OCI-LY1 (cell line): ENCODE results near the gene SHISAL2A.

Source experiments
- H2AFZ ChIP-seq: fragments of 200-600 bp; sonication (generic), shearing (Covaris generic); 2 replicates; pipeline ENCODE4 v1.6.0; 2014; ENCODE audit warnings: antibody characterized with exemption, mild to moderate bottlenecking, low read length
- H3F3A ChIP-seq: fragments of 200-600 bp; sonication (generic), shearing (Covaris generic); 2 replicates; pipeline ENCODE4 v1.6.0; 2014; ENCODE audit warnings: mild to moderate bottlenecking, antibody characterized with exemption, low read length, moderate library complexity; ENCODE audit not compliant: insufficient read depth
- H3K27ac ChIP-seq: fragments of 200-600 bp; sonication (generic); 2 replicates; pipeline ENCODE4 v1.5.1; 2014; ENCODE audit warnings: low read length, mixed run types, mild to moderate bottlenecking, low read depth; ENCODE audit not compliant: poor library complexity, severe bottlenecking
- H3K27me3 ChIP-seq: fragments of 200-600 bp; sonication (generic); 2 replicates; pipeline ENCODE4 v1.6.0; 2014; ENCODE audit warnings: antibody characterized with exemption, mild to moderate bottlenecking, low read length, moderate library complexity; ENCODE audit not compliant: insufficient read depth
- H3K36me3 ChIP-seq: fragments of 200-600 bp; sonication (generic); 2 replicates; pipeline ENCODE4 v1.6.1; 2014; ENCODE audit warnings: mild to moderate bottlenecking, antibody characterized with exemption, low read length, moderate library complexity, mixed read lengths; ENCODE audit not compliant: insufficient read depth
- H3K4me1 ChIP-seq: fragments of 200-600 bp; sonication (generic); 2 replicates; pipeline ENCODE4 v1.5.1; 2014; ENCODE audit warnings: mild to moderate bottlenecking, low read length, moderate library complexity; ENCODE audit not compliant: insufficient read depth, severe bottlenecking
- H3K4me2 ChIP-seq: fragments of 200-600 bp; sonication (generic), shearing (Covaris generic); 2 replicates; pipeline ENCODE4 v1.6.1; 2014; ENCODE audit warnings: low read length
- H3K4me3 ChIP-seq: fragments of 200-600 bp; sonication (generic); 2 replicates; pipeline ENCODE4 v1.5.1; 2014; ENCODE audit warnings: low read length, low read depth, mild to moderate bottlenecking, mixed read lengths; ENCODE audit not compliant: poor library complexity, severe bottlenecking
- H3K79me2 ChIP-seq: fragments of 200-600 bp; shearing (Covaris generic); 2 replicates; pipeline ENCODE4 v1.6.1; 2016; ENCODE audit warnings: mixed run types, low read length, mixed read lengths; ENCODE audit not compliant: insufficient read depth
- H3K9ac ChIP-seq: fragments of 200-600 bp; sonication (generic), shearing (Covaris generic); 2 replicates; pipeline ENCODE4 v1.6.1; 2014; ENCODE audit warnings: mild to moderate bottlenecking, low read length, mixed read lengths
- H3K9me2 ChIP-seq: fragments of 200-600 bp; sonication (generic), shearing (Covaris generic); 2 replicates; pipeline ENCODE4 v1.6.1; 2014; ENCODE audit warnings: low read depth, mild to moderate bottlenecking, low read length, mixed read lengths
- H3K9me3 ChIP-seq: fragments of 200-600 bp; shearing (Covaris generic); 2 replicates; pipeline ENCODE4 v1.6.1; 2014; ENCODE audit warnings: low read length, mixed read lengths
- H4K20me1 ChIP-seq: fragments of 200-600 bp; sonication (generic), shearing (Covaris generic); 2 replicates; pipeline ENCODE4 v1.6.0; 2016; ENCODE audit warnings: mild to moderate bottlenecking, low read length; ENCODE audit not compliant: insufficient read depth
- EZH2 ChIP-seq: fragments of 200-600 bp; sonication (generic), shearing (Covaris generic); IDR thresholded peaks from 2 replicates; pipeline ENCODE4 v1.8.0; 2017; ENCODE audit warnings: borderline replicate concordance, mixed run types, mild to moderate bottlenecking, antibody characterized with exemption, low read length, moderate library complexity, mixed read lengths
- TF ChIP-seq, protein P1 (sequence below): fragments of 200-600 bp; sonication (generic), shearing (Covaris generic); IDR thresholded peaks from 2 replicates; pipeline ENCODE4 v1.5.1; 2017; ENCODE audit warnings: mild to moderate bottlenecking, antibody characterized with exemption, low read length, moderate library complexity, mixed read lengths

SHISAL2A gene

DNA sequence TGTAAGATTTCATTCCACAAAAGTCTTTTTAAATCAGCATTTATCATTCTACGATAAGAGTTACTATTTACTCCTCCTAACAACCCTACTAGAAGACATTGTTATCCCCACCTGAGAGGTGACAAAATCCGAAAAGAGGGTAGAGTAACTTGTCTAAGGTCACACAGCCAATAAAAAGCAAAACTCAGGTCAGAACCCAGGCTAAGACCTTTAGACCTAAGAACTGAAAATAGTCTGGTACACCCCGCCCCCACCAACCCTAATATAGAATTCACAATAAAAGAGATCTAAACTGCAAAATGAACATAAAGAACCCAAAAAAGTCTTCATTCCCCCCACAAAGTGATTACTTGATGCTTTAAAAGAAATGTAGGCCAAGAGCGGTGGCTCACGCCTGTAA is 46.5 kb downstream of the SHISAL2A start:
- H3K4me2 ChIP-seq = no peak overlapping the region
- H3K27ac ChIP-seq = no peak overlapping the region
- H3F3A ChIP-seq = no peaks in the 10 kb centered on the region
- H3K27me3 ChIP-seq = no peaks in the 10 kb centered on the region
- H3K9me3 ChIP-seq = no peaks in the 10 kb centered on the region
- no peaks in the 10 kb centered on the region for H3K9me2 ChIP-seq
- no peaks in the 10 kb centered on the region for H3K4me1 ChIP-seq
- peaks cover 10% of the 10 kb centered on the region; the same call in 1 of the 2 replicates for H3K36me3 ChIP-seq
- H3K79me2 ChIP-seq = no peaks in the 10 kb centered on the region
- TF ChIP-seq, protein P1, sequence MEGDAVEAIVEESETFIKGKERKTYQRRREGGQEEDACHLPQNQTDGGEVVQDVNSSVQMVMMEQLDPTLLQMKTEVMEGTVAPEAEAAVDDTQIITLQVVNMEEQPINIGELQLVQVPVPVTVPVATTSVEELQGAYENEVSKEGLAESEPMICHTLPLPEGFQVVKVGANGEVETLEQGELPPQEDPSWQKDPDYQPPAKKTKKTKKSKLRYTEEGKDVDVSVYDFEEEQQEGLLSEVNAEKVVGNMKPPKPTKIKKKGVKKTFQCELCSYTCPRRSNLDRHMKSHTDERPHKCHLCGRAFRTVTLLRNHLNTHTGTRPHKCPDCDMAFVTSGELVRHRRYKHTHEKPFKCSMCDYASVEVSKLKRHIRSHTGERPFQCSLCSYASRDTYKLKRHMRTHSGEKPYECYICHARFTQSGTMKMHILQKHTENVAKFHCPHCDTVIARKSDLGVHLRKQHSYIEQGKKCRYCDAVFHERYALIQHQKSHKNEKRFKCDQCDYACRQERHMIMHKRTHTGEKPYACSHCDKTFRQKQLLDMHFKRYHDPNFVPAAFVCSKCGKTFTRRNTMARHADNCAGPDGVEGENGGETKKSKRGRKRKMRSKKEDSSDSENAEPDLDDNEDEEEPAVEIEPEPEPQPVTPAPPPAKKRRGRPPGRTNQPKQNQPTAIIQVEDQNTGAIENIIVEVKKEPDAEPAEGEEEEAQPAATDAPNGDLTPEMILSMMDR = no peak
- TF ChIP-seq EZH2 = no peak
- H3K9ac ChIP-seq = no peak overlapping the region
- no peak overlapping the region for H3K4me3 ChIP-seq
- no peaks in the 10 kb centered on the region for H4K20me1 ChIP-seq
- no peak overlapping the region for H2AFZ ChIP-seq

DNA sequence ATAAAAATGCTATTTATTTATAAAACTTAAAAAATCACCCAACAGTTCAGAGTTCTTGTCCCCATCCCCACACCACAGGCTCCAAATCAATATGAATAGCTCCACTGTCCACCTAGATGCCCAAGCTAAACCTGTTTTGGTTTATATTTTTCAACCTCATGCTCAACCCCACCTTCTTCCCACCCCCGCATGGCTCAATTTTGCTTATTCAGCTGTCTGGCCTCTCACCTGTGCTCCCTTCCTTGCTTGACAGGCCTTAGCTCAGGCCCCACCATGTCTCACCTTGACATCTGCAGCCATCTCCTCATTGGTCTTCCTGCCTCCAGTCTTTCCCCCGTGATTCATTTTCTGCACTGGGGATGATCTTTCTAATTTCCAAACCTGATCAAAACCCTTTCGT is 47.4 kb downstream of the SHISAL2A start:
- Histone ChIP-seq H3K9me3 (no peaks in the 10 kb centered on the region), H3K4me1 (no peaks in the 10 kb centered on the region), H3K27ac (no peak overlapping the region), H3K36me3 (peaks cover 19% of the 10 kb centered on the region; the same call in 1 of the 2 replicates), H3F3A (no peaks in the 10 kb centered on the region), H3K4me3 (no peak overlapping the region), H3K9me2 (no peaks in the 10 kb centered on the region), H2AFZ (no peak overlapping the region), H4K20me1 (no peaks in the 10 kb centered on the region), H3K4me2 (no peak overlapping the region), H3K27me3 (no peaks in the 10 kb centered on the region), H3K79me2 (no peaks in the 10 kb centered on the region), H3K9ac (no peak overlapping the region)
- TF ChIP-seq EZH2 = no peak
- TF ChIP-seq, protein P1 = no peak

DNA sequence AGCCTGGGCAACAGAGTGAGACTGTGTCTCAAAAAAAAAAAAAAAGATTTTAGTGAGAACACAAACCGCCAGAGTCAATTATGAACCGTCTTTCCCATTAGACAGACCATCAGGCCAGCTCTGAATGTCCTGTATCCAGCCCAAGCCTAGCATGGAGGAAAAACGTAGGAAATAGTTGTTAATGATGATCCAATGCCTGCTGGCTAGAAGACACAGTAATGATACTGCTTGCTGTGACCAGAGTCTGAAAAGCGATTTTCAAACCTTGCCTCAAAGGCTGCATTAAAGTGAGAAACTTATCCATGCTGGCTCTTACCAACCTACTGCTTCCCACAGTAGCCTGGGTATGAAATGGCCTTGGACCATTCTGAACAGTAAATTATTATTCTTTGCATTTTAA is 48.2 kb downstream of the SHISAL2A start:
- no peak overlapping the region for H3K4me3 ChIP-seq
- no peaks in the 10 kb centered on the region for H3F3A ChIP-seq
- H3K79me2 ChIP-seq = no peaks in the 10 kb centered on the region
- H3K9ac ChIP-seq = no peak overlapping the region
- H3K4me2 ChIP-seq = no peak overlapping the region
- H3K27ac ChIP-seq = no peak overlapping the region
- H3K9me2 ChIP-seq = no peaks in the 10 kb centered on the region
- H2AFZ ChIP-seq = no peak overlapping the region
- TF ChIP-seq EZH2 = no peak
- TF ChIP-seq, protein P1 = no peak
- H3K36me3 ChIP-seq = peaks cover 22% of the 10 kb centered on the region; the same call in 1 of the 2 replicates
- no peaks in the 10 kb centered on the region for H4K20me1 ChIP-seq
- H3K4me1 ChIP-seq = peaks cover 3% of the 10 kb centered on the region
- H3K9me3 ChIP-seq = no peaks in the 10 kb centered on the region
- no peaks in the 10 kb centered on the region for H3K27me3 ChIP-seq
